Activated CD8-positive, alpha-beta memory T cell treated with anti-CD3 and anti-CD28 coated beads for 1 hour (primary cell): Measurements from ENCODE around the gene SAMD4A.

Experiments
- DNase-seq, 2 donors: peaks; one replicate each; pipeline ENCODE4 v3.0.0-alpha.2; 2020; ENCODE audit warnings: low read depth in 1 of 2; ENCODE audit errors: extremely low read depth in 1 of 2

Gene SAMD4A

DNA sequence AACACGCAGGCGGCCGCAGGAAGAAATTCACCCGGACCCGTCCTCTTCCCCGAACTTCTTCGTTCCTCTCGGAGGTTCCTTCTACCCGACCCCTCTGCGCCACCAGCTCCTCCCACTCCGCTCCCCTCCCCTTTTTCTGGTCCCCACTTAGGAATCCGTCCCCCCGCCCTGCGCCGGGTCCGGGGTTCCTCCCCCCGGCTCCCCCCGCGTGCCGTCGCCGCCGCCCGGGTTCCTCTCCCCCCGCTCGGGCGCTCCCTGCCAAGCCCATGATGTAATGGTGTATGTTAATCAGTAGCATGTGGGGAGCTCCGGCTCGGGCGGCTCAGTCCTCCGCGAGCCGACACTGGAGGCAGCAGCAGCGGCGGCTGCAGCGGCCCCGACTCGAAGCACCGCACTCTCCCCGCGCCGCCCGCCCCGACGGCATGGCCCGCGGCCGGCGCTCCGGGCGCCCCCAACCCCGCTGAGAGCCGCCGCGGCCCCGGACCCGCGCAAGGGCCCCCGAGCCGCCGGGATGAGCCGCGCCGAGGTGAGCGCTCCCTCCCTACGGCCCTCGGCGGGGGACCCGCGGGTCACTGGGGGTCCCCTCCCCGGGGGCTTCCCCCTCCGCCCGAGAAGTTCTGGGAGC, 1.0 kb upstream of the SAMD4A start:
- DNase-seq: peak; percentile 63 to 65

- DNase-seq: no peak
These were observed 303 bp downstream of the SAMD4A start for GRCh38 chr14:54567224-54567638.

GRCh38 chr14:54567639-54568561, 972 bp downstream of the SAMD4A start:
- DNase-seq: peak in 1 of 2 donors; percentile 9

DNA sequence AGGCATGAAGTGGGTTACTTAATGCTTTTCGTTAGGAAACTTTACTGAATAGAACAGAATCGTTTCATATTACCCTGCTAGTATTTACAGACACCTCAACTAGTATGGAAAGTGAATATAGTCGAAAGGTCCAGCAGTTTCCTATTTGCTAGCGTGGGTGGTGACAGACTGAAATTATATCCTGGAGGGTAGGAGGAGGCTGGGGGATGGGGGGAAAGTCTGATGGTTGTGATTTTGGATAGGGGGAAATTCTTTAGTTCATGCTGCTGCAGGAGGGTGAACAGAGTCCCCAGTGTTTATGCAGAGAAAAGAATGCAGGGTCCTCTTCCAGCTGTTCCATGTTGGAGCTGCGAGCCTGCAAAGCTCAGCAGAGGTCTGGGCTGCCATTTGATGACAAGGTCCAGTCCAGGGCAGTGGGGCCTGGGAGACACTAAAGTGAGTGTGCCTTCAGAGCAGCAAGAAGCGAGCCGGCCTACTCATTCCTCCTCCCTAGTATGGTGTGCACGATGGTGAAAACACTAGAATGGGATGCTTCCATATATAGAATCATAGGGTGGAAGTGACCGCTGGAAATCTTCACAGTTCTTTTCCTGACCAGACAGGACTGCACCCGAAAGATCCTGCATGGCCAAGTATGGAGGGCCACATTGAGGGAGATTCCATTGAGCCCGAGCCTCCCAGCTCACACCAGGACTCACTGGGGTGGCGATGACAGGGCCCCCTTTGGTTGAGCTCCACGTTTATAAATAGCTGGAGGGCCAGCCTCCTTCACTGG, 2.1 kb downstream of the SAMD4A start:
- DNase-seq: no peak

DNA sequence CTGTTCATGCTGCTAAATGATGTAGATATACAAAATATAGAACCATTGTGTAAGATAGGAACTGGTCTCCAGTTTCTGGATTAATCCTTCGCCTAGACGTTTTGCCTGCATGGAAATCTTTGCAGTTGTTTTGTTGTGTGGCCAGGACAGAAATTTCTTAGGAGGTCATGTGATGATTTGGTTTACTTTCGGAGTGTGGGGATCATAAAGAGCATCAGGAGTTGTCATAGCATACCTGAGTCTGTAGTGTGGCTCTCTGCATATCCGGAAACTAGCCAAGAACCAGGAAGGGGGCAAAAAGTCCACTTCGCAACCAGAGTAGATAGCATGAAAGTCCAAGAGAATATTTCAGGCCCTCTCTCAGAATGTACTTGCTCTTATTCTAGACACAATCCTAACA, 3.1 kb downstream of the SAMD4A start:
- no peak for DNase-seq

GRCh38 chr14:54570631-54571415, 3.9 kb downstream of the SAMD4A start:
- no peak for DNase-seq

DNA sequence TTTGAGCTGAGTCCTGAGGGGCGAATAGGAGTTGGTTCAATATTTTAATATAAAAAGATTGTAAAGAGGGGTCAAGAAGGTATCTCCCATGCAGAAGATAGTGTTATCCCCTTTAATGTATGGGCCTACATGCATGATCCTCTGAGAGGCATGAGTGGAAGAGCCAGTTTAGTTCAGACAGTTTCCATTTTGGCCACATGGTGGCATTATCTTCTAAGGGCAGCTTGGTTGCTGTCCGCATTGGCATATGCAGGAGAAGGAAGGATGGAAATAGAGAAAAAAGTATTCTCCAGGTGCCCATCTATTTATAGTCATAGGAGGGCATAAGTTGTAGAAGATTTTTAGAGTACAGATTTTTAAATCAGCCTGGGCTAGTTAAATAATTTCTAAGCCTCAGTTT, 5.4 kb downstream of the SAMD4A start:
- DNase-seq: no peak

DNA sequence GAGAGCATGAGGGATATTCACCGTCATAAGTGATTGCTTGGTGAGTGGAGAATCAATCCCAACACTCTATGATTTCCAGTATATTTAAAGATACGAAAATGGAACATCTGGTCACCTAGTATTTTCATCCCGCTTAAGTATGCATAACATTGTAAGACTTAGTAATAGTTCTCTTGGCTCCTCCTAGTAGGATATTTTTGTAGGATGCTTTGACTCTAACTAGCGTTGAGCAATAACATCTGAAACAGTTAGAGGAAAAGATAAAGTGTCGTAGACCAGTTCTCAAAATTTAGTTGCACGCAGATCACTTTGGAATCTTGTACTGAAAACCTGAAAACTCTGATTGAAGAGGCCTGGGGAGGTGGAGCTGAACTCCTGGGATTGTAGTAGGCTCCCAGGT, 7.6 kb downstream of the SAMD4A start:
- DNase-seq: no peak

GRCh38 chr14:54577494-54577893, 10.6 kb downstream of the SAMD4A start:
- no peak for DNase-seq

DNA sequence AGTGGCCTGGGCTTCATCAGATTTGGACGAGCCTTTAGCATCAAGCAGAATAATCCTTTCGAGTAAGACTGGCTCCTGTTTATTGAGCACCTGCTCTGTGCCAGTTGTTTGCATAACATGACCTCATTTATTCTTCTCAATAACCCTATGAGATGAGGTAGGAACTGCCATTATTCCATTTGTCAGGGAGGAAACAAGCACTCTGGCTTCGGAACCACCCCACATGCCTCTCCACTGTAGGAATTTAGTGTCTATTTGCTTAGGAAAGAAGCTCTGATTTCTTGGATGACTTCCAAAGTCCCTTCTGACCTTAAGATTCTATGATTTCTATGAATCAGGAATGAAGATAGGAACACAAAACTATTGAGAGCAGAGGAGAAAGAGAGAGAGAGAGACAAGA, 11.0 kb downstream of the SAMD4A start:
- DNase-seq: no peak

DNA sequence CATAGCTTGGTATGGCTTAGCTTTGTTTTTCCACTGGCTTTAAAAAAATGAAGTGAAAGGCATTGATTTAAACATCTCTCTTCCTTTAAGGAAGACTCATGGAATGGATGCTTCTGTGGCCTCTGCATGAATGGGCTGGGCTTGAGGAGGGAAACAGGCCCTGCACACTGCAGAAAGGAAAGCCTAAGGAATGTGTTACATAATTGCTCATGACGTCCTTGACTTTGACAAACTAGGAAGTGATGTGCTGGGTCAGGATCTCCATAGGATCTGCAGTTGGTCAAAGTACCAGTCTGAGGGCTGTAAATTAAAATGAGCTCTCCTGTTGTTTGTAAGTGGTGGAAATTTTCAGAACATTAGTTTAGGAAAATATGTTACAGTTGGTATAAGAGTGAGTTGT, 12.7 kb downstream of the SAMD4A start:
- no peak for DNase-seq

DNA sequence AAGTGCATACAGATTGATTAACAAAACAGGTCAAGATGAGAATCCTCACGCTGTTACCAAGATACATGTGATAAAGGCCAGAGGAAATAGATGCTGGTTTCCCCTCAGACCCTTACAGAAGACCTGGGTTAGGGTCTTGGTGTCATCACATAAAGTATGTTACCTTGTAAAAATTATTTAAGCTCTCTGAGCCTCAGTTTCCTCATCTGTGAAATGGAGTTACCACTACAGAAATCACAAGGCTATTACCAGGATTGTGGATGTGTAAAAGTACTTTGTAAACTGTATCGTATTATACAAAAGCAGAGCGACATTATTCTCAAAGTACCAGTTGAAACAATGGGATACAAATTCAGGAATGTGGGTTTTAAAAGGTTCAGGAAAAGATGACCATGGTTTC, 14.0 kb downstream of the SAMD4A start:
- DNase-seq: no peak

DNA sequence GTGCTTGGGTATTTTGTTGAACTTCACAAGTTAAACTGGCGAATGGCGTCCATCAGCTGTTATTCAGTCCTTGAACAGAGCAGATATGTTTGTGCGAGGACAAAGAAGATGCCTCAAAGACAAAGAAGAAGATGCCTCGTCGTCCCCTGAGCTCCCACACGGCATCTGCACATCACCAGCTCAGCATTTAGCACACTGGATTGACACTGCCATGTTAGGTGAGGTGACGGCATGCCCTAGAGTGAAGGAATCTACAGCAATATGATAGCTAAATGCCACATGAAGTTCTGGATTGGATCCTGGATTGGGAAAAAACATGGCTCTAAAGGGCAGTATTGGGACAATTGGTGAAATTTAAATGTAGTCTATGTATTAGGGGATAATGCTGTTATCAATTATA, 15.4 kb downstream of the SAMD4A start:
- DNase-seq: no peak

DNA sequence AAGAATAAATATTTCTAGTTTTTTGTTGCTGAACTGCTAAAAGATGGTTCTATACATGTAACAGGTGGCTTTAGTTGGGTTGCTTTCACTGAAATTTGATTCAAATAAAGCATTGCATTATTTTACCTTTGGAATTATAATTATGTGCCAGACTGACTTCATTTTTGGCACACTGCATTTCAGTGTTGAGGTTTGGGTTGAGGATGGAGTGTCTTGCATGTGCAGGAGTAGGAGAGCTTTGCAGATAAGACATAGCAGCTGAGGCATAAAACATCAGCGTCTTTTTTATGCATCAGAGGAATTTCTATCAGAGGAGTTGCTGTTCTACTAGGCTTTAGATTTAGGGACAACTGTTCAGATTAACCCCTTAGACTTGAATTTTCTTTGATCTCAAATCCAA, 17.2 kb downstream of the SAMD4A start:
- no peak for DNase-seq

DNA sequence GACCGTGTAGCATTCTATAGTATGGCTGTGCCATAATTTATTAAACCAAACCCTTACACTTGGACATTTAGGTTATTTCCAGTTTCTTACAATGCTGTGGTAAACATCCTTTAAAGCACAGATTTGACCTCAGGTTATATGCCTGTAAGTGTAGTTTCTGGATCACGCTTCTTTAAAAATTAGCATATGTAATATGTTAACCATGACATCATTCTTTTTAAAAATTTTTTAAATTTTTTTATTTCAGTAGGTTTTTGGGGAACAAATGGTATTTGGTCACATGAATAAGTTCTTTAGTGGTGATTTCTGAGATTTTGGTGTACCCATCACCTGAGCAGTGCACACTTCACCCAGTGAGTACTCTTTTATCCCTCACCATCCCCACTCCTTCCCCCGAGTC, 18.3 kb downstream of the SAMD4A start:
- no peak for DNase-seq

DNA sequence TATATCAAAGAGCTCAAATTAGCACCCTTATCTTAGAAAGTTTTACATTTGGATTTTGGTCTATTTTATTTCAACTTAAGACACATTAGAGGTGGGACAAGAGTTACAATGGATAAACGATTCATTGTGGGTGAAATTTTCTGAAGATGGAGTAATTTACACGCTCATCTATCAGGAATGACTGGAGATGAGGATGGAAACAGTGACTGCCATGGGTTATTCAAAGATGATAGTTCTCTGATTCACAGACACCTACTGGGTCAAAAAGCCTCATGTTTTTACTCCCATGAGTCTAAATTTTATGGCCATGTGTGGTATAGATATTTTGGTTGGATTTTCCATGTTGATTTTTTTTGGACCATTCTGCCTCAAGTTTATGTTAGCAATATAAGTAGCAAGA, 22.1 kb downstream of the SAMD4A start:
- DNase-seq: no peak

- DNase-seq: no peak
These were observed 22.9 kb downstream of the SAMD4A start for GRCh38 chr14:54589843-54590242.

- no peak for DNase-seq
These were observed 23.6 kb downstream of the SAMD4A start for GRCh38 chr14:54590481-54590880.

- no peak for DNase-seq
These were observed 24.5 kb downstream of the SAMD4A start for GRCh38 chr14:54591461-54591860.

DNA sequence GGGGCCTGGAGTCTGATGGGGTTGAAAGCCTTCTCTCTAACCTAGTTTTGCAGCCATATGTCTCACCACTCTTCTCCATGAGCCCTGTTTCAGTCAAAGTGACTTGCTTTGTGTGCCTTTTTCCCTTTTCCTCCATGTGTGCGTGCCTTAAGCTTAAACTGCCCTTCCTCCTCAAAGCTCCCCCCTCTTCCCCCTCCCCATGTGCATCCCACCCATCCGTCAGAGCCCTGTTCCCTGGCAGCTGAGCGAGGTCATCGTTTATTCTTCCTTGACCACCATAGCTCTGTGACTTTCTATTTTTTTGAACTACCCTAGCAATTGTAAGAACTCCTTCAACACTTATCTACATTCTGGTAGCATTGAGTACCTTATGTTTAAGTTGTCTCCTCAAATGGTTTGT, 24.9 kb downstream of the SAMD4A start:
- no peak for DNase-seq

DNA sequence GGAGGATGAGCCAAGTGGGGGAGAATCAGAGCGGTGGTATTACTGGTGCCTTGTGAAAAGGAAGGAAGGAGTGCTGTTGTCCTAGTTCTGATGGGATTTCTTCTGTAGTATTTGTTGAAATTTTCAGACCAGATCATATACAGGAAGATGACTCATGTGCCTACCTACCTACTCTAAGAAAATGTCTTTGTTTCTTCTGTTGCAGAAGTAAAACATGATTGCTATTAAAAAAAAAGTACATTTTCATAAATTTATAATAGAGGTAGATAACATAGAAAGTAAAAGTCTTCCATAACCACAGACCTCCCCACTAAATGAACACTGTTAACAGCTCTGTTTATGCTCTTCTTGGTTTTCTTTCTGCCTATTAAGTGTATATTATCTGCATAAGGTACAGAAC, 26.9 kb downstream of the SAMD4A start:
- no peak for DNase-seq
